IMR-90 (cell line): ENCODE results near the gene PARD3. TPM values are rescaled to one million over a fixed set of nuclear protein-coding genes. Genes with fewer than 3 reads are reported as not detected.

Experiments
- ATAC-seq: fragments of 200-7000 bp; cut with Tn5 transposase; 2 replicates; pipeline ENCODE4 v1.9.1; 2020; ENCODE audit warnings: low read depth, mild to moderate bottlenecking, moderate library complexity
- BruUV-seq: library from RNA; stranded (reverse); fragments of 400-500 nt; replicated peaks from 2 replicates; lab custom pipeline; 2021; lab: Mats Ljungman, UMichigan
- CTCF ChIA-PET: fragments of 300-600 bp; formaldehyde crosslinking; extraction: SDS; loops from one replicate; lab custom pipeline; 2021; ENCODE audit warnings: antibody characterized with exemption; lab: Yijun Ruan, JAX
- POLR2A ChIA-PET: fragments of 300-600 bp; sonication (Branson Sonifier 250); formaldehyde crosslinking; loops from one replicate; lab custom pipeline; 2022; ENCODE audit warnings: antibody characterized with exemption; ENCODE audit not compliant: unreplicated experiment; lab: Charles Lee
- DNase-seq: peaks from one replicate; pipeline ENCODE4 v3.0.0; 2013
- H2AFZ ChIP-seq: replicated peaks from 2 replicates; pipeline ENCODE3; 2013; ENCODE audit warnings: low read length, mild to moderate bottlenecking; ENCODE audit not compliant: poor library complexity
- H2AK5ac ChIP-seq: 2 replicates; pipeline ENCODE4 v1.6.1; 2013; ENCODE audit warnings: low read depth, low read length, inconsistent platforms
- H2AK9ac ChIP-seq: replicated peaks from 2 replicates; pipeline ENCODE3; 2013; ENCODE audit warnings: mild to moderate bottlenecking, low read depth, low read length, moderate library complexity; ENCODE audit not compliant: poor library complexity
- H2BK120ac ChIP-seq: 2 replicates; pipeline ENCODE4 v1.6.1; 2013; ENCODE audit warnings: low read depth, low read length, inconsistent platforms
- H2BK15ac ChIP-seq: 3 replicates; pipeline ENCODE4 v1.6.1; 2013; ENCODE audit warnings: low read depth, low read length, inconsistent platforms
- H2BK20ac ChIP-seq: 2 replicates; pipeline ENCODE4 v1.6.1; 2013; ENCODE audit warnings: low read depth, mild to moderate bottlenecking, inconsistent platforms, low read length, moderate library complexity
- H2BK5ac ChIP-seq: 2 replicates; pipeline ENCODE4 v1.6.1; 2013; ENCODE audit warnings: mild to moderate bottlenecking, low read depth, low read length, inconsistent platforms; ENCODE audit not compliant: poor library complexity, severe bottlenecking
- H3K14ac ChIP-seq: replicated peaks from 2 replicates; pipeline ENCODE4 v1.6.1; 2013; ENCODE audit warnings: low read depth, low read length, inconsistent platforms
- H3K18ac ChIP-seq: 2 replicates; pipeline ENCODE4 v1.6.1; 2013; ENCODE audit warnings: low read depth, low read length, control low read depth
- H3K23ac ChIP-seq: 2 replicates; pipeline ENCODE4 v1.6.1; 2013; ENCODE audit warnings: low read depth, low read length, inconsistent platforms
- H3K27ac ChIP-seq: 2 replicates; pipeline ENCODE4 v1.5.1; 2013; ENCODE audit warnings: mild to moderate bottlenecking, control low read depth, low read length; ENCODE audit not compliant: insufficient read depth
- H3K27me3 ChIP-seq: 2 replicates; pipeline ENCODE4 v1.6.1; 2013; ENCODE audit warnings: low read length; ENCODE audit not compliant: control insufficient read depth, insufficient read depth
- H3K36me3 ChIP-seq: 2 replicates; pipeline ENCODE4 v1.6.1; 2013; ENCODE audit warnings: low read length, mixed read lengths; ENCODE audit not compliant: control insufficient read depth, insufficient read depth
- H3K4ac ChIP-seq: 2 replicates; pipeline ENCODE4 v1.6.1; 2013; ENCODE audit warnings: low read depth, low read length, inconsistent platforms
- H3K4me1 ChIP-seq: 2 replicates; pipeline ENCODE4 v1.6.1; 2013; ENCODE audit warnings: low read length, mixed read lengths; ENCODE audit not compliant: control insufficient read depth, insufficient read depth
- H3K4me2 ChIP-seq: 2 replicates; pipeline ENCODE4 v1.6.1; 2013; ENCODE audit warnings: low read depth, mild to moderate bottlenecking, control low read depth, low read length, moderate library complexity
- H3K4me3 ChIP-seq: 2 replicates; pipeline ENCODE4 v1.5.1; 2013; ENCODE audit warnings: low read depth, mild to moderate bottlenecking, control low read depth, low read length, moderate library complexity; ENCODE audit not compliant: insufficient read depth
- H3K56ac ChIP-seq: 2 replicates; pipeline ENCODE4 v1.6.1; 2013; ENCODE audit warnings: low read length, inconsistent platforms; ENCODE audit not compliant: insufficient read depth; ENCODE audit errors: extremely low read depth
- H3K79me1 ChIP-seq, 2 experiments: 2 replicates each; pipeline ENCODE4 v1.6.1; 2013; ENCODE audit warnings: low read length in 2 of 2, inconsistent platforms in 1 of 2, low read depth in 1 of 2
- H3K9ac ChIP-seq: 2 replicates; pipeline ENCODE4 v1.6.1; 2013; ENCODE audit warnings: low read depth, low read length, control low read depth
- H3K9me1 ChIP-seq: 2 replicates; pipeline ENCODE4 v1.6.1; 2013; ENCODE audit warnings: low read length, inconsistent platforms; ENCODE audit not compliant: insufficient read depth
- H3K9me3 ChIP-seq: 2 replicates; pipeline ENCODE4 v1.6.1; 2013; ENCODE audit warnings: low read length; ENCODE audit not compliant: control insufficient read depth, insufficient read depth
- H4K20me1 ChIP-seq: 2 replicates; pipeline ENCODE4 v1.6.1; 2013; ENCODE audit warnings: low read length, inconsistent platforms; ENCODE audit not compliant: insufficient read depth
- H4K5ac ChIP-seq: 2 replicates; pipeline ENCODE4 v1.6.1; 2013; ENCODE audit warnings: mild to moderate bottlenecking, low read depth, low read length, control low read depth
- H4K8ac ChIP-seq, 2 experiments: 2 replicates each; pipeline ENCODE4 v1.6.1; 2013; ENCODE audit warnings: low read depth in 2 of 2, low read length in 2 of 2, control low read depth in 1 of 2, inconsistent platforms in 1 of 2
- H4K91ac ChIP-seq: 2 replicates; pipeline ENCODE4 v1.6.1; 2013; ENCODE audit warnings: low read depth, low read length, inconsistent platforms; ENCODE audit not compliant: insufficient read depth
- BHLHE40 ChIP-seq: fragments of 150-350 bp; IDR thresholded peaks from 2 replicates; pipeline ENCODE4 v1.6.1; 2016; ENCODE audit warnings: mild to moderate bottlenecking, low read depth, low read length
- CEBPB ChIP-seq: IDR thresholded peaks from 2 replicates; pipeline ENCODE4 v1.6.1; 2012; ENCODE audit warnings: low read depth, low read length, improper control_type of control experiment
- CHD1 ChIP-seq: IDR thresholded peaks from 2 replicates; pipeline ENCODE4 v1.6.1; 2012; ENCODE audit warnings: low read depth, low read length, improper control_type of control experiment
- MAFK ChIP-seq: IDR thresholded peaks from 2 replicates; pipeline ENCODE4 v1.6.1; 2012; ENCODE audit warnings: low read depth, low read length, improper control_type of control experiment
- MXI1 ChIP-seq: IDR thresholded peaks from 2 replicates; pipeline ENCODE4 v1.6.1; 2012; ENCODE audit warnings: low read depth, mild to moderate bottlenecking, low read length, moderate library complexity, borderline replicate concordance
- NFE2L2 ChIP-seq: fragments of 150-350 bp; IDR thresholded peaks from 2 replicates; pipeline ENCODE4 v1.6.1; 2016; ENCODE audit warnings: low read depth, mild to moderate bottlenecking, low read length
- POLR2A ChIP-seq: IDR thresholded peaks from 2 replicates; pipeline ENCODE4 v1.6.1; 2012; ENCODE audit warnings: mild to moderate bottlenecking, low read depth, low read length
- RCOR1 ChIP-seq: IDR thresholded peaks from 2 replicates; pipeline ENCODE4 v1.6.1; 2012; ENCODE audit warnings: mild to moderate bottlenecking, low read length, improper control_type of control experiment; ENCODE audit not compliant: insufficient replicate concordance
- SMC3 ChIP-seq: fragments of 150-350 bp; IDR thresholded peaks from 2 replicates; pipeline ENCODE4 v1.6.1; 2016; ENCODE audit warnings: low read depth, mild to moderate bottlenecking, antibody characterized with exemption, low read length, moderate library complexity
- WGBS, 2 experiments: methylation state at CpG; one replicate each; pipeline versions ENCODE4 v1.1.5 to v1.1.7; 2013; ENCODE audit warnings: missing lambda C conversion rate in 2 of 2; ENCODE audit not compliant: insufficient read length in 1 of 2; ENCODE audit errors: extremely low coverage in 2 of 2; 5-methylcytosine and 5-hydroxymethylcytosine counted together
- dilution Hi-C: fragments of 300-500 bp; cut with HindIII; formaldehyde crosslinking; loops from one replicate; pipeline ENCODE4 v1.14.3; 2018; ENCODE audit warnings: low sequenced_read_pairs; ENCODE audit not compliant: unreplicated experiment
- in situ Hi-C: fragments of 300-500 bp; cut with MboI; formaldehyde crosslinking; loops from 3 replicates; pipeline ENCODE4 v1.14.3; 2019; ENCODE audit warnings: low sequenced_read_pairs, inconsistent platforms, mixed read lengths
- intact Hi-C: fragments of 100-400 bp; cut with micrococcal nuclease; formaldehyde crosslinking; loops from 2 replicates; pipeline ENCODE4 v1.10.0; 2022
- polyA plus RNA-seq, 3 experiments: library from polyadenylated mRNA; depleted of rRNA; stranded (reverse); fragments of >200 nt; gene quantifications; 2 replicates each; pipeline ENCODE4 v1.2.3, GENCODE V29; 2012; ENCODE audit warnings: low replicate concordance in 1 of 3
- total RNA-seq: library from RNA; depleted of rRNA; stranded (reverse); fragments of >200 nt; gene quantifications from 2 replicates; pipeline ENCODE4 v1.2.3, GENCODE V29; 2012
- TF ChIP-seq, protein P1 (sequence below): fragments of 150-350 bp; IDR thresholded peaks from 2 replicates; pipeline ENCODE4 v1.6.1; 2017; ENCODE audit warnings: mild to moderate bottlenecking, antibody characterized with exemption, low read length, low read depth
- TF ChIP-seq, protein P2 (sequence below): fragments of 150-350 bp; IDR thresholded peaks from 2 replicates; pipeline ENCODE4 v1.6.1; 2016; ENCODE audit warnings: low read depth, mild to moderate bottlenecking, low read length, moderate library complexity, borderline replicate concordance

PARD3 gene
- total and polyA plus RNA-seq, 2 of the 4 experiments (the other 2 are of a cell fraction), result 14.6 to 37.5 TPM

DNA sequence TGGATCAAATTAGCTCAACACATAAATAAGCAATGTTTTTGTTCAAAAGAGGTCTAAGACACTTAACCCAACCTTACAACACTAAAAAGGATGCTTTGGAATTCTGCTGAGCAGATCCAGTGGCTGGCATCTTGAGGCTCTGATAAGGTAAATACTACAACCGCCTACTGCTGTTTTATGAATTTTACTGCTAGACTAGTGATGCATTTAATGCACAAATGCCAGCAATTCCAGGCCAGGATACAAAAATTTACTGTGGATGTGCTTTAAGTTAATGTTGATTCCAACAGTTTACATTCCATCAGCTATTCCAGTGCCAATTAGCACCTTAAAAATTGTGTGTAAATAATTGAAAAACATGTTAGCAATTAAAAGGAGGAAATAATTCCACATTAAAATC lies 261.3 kb downstream of the PARD3 start:
- in situ Hi-C loops, result no loop called here
- WGBS, 2 experiments, result no CpG with 5 or more reads among the region's 1 CpG

More for the DNA sequence above, 261.3 kb downstream of the PARD3 start:
- no peak overlapping the region for H3K9ac ChIP-seq
- ATAC-seq (no peak), DNase-seq (no peak)
- H2AFZ ChIP-seq, result no peak overlapping the region
- H3K36me3 ChIP-seq, result no peaks in the 10 kb centered on the region
- no peak overlapping the region for H2BK20ac ChIP-seq
- H2AK5ac ChIP-seq, result no peak overlapping the region
- H4K20me1 ChIP-seq, result no peaks in the 10 kb centered on the region
- intact Hi-C loops, result no loop called here
- no peak overlapping the region for H2BK5ac ChIP-seq
- no peak for TF ChIP-seq MXI1
- no peak for TF ChIP-seq CHD1
- no peak for TF ChIP-seq BHLHE40
- TF ChIP-seq, protein P1, sequence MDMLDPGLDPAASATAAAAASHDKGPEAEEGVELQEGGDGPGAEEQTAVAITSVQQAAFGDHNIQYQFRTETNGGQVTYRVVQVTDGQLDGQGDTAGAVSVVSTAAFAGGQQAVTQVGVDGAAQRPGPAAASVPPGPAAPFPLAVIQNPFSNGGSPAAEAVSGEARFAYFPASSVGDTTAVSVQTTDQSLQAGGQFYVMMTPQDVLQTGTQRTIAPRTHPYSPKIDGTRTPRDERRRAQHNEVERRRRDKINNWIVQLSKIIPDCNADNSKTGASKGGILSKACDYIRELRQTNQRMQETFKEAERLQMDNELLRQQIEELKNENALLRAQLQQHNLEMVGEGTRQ, result no peak
- TF ChIP-seq NFE2L2, result no peak
- no peak for TF ChIP-seq POLR2A
- TF ChIP-seq, protein P2, sequence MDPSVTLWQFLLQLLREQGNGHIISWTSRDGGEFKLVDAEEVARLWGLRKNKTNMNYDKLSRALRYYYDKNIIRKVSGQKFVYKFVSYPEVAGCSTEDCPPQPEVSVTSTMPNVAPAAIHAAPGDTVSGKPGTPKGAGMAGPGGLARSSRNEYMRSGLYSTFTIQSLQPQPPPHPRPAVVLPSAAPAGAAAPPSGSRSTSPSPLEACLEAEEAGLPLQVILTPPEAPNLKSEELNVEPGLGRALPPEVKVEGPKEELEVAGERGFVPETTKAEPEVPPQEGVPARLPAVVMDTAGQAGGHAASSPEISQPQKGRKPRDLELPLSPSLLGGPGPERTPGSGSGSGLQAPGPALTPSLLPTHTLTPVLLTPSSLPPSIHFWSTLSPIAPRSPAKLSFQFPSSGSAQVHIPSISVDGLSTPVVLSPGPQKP, result no peak
- no peak for TF ChIP-seq CEBPB
- TF ChIP-seq SMC3, result no peak
- no peak for TF ChIP-seq MAFK
- TF ChIP-seq RCOR1, result no peak
- H3K4me3 ChIP-seq, result no peak overlapping the region
- peaks cover 0 to 30% of the 10 kb centered on the region in 2 experiments; a peak in 3 of 4 replicates for H3K79me1 ChIP-seq
- H4K91ac ChIP-seq, result no peak overlapping the region
- H2BK15ac ChIP-seq, result no peak overlapping the region
- CTCF ChIA-PET, result interaction anchor here (0.6 kb wide), 1 partner anchor 314 kb away, joined by 4 read pairs; no protein-coding TSS in a partner anchor
- no peak overlapping the region for H3K18ac ChIP-seq
- no peak overlapping the region for H3K4me2 ChIP-seq
- no peak overlapping the region for H3K14ac ChIP-seq
- H3K4ac ChIP-seq, result no peak overlapping the region
- no peak overlapping the region for H3K27ac ChIP-seq
- peaks cover 6% of the 10 kb centered on the region; the same call in 1 of the 2 replicates for H3K9me1 ChIP-seq
- H4K5ac ChIP-seq, result no peak overlapping the region
- no peak overlapping the region for H3K23ac ChIP-seq
- no peak overlapping the region for H4K8ac ChIP-seq
- H2AK9ac ChIP-seq, result no peak overlapping the region
- POLR2A ChIA-PET, result no interaction called here
- no TSS peak for BruUV-seq
- H3K56ac ChIP-seq, result no peak overlapping the region
- peaks cover 4% of the 10 kb centered on the region; the same call in 1 of the 2 replicates for H3K4me1 ChIP-seq
- H2BK120ac ChIP-seq, result no peak overlapping the region
- dilution Hi-C loops, result no loop called here
- no peaks in the 10 kb centered on the region for H3K27me3 ChIP-seq
- no peaks in the 10 kb centered on the region for H3K9me3 ChIP-seq
